Measurements from ENCODE around the gene CRYBB3.
"Not testable (repeated sequence)": the region's sequence is repeated elsewhere in the genome, so short reads cannot be mapped to it uniquely, and the experiment has no call there.

The CRYBB3 gene

GRCh38 chr22:25207553-25208157 lies 8.0 kb downstream of the CRYBB3 start:
- DNase-seq = no peak

- DNase-seq = no peak
Measured at GRCh38 chr22:25208328-25208727, 8.7 kb downstream of the CRYBB3 start.

- no peak for DNase-seq
Measured at GRCh38 chr22:25208743-25209505, 9.3 kb downstream of the CRYBB3 start.

GRCh38 chr22:25210793-25211192 lies 11.1 kb downstream of the CRYBB3 start:
- no peak for DNase-seq

- no peak for DNase-seq
Measured at GRCh38 chr22:25212337-25212736, 12.7 kb downstream of the CRYBB3 start.

- DNase-seq = no peak
Measured at GRCh38 chr22:25213221-25213620, 13.6 kb downstream of the CRYBB3 start.

GRCh38 chr22:25216230-25216629 lies 16.6 kb downstream of the CRYBB3 start:
- DNase-seq = no peak

- DNase-seq = no peak
Measured at GRCh38 chr22:25219211-25219689, 19.6 kb downstream of the CRYBB3 start, which contains the start of gene CRYBB2. TSS of gene CRYBB2 (plus strand) at chr22:25219639. CDS start at chr22:25221430, 1,791 bp downstream.

GRCh38 chr22:25219948-25220442 lies 20.3 kb downstream of the CRYBB3 start:
- no peak for DNase-seq

GRCh38 chr22:25221790-25222189 lies 22.1 kb downstream of the CRYBB3 start:
- no peak for DNase-seq

- no peak for DNase-seq
Measured at GRCh38 chr22:25223269-25223850, 23.7 kb downstream of the CRYBB3 start.

GRCh38 chr22:25228822-25229221 lies 29.2 kb downstream of the CRYBB3 start:
- no peak for DNase-seq

GRCh38 chr22:25230760-25231159 lies 31.1 kb downstream of the CRYBB3 start:
- not testable (repeated sequence) for DNase-seq

- no peak for DNase-seq
Measured at GRCh38 chr22:25232301-25232700, 32.6 kb downstream of the CRYBB3 start.

- not testable (repeated sequence) for DNase-seq
Measured at GRCh38 chr22:25233706-25234105, 34.0 kb downstream of the CRYBB3 start.

- DNase-seq = peak; percentile 73
Measured at GRCh38 chr22:25235547-25236290, 36.1 kb downstream of the CRYBB3 start.

- DNase-seq = no peak
Measured at GRCh38 chr22:25236417-25236816, 36.8 kb downstream of the CRYBB3 start.

GRCh38 chr22:25237503-25237902 lies 37.8 kb downstream of the CRYBB3 start:
- no peak for DNase-seq

GRCh38 chr22:25238058-25238457 lies 38.4 kb downstream of the CRYBB3 start:
- DNase-seq = not testable (repeated sequence)

- DNase-seq = not testable (repeated sequence)
Measured at GRCh38 chr22:25255169-25255568, 55.5 kb downstream of the CRYBB3 start.
